NCI-H526 (cell line): Measurements from ENCODE around the gene ANTXR1.

ENCODE experiments used
- DNase-seq, 2 experiments: peaks; one replicate each; lab custom pipeline; 2025; lab: John Stamatoyannopoulos, UW

Gene ANTXR1

GRCh38 chr2:69007169-69007568 lies 5.8 kb upstream of the ANTXR1 start:
- DNase-seq: no peak

- DNase-seq: no peak
Observed at GRCh38 chr2:69007603-69008002, 5.4 kb upstream of the ANTXR1 start.

- no peak for DNase-seq
Observed at GRCh38 chr2:69010437-69011194, 2.4 kb upstream of the ANTXR1 start.

DNA sequence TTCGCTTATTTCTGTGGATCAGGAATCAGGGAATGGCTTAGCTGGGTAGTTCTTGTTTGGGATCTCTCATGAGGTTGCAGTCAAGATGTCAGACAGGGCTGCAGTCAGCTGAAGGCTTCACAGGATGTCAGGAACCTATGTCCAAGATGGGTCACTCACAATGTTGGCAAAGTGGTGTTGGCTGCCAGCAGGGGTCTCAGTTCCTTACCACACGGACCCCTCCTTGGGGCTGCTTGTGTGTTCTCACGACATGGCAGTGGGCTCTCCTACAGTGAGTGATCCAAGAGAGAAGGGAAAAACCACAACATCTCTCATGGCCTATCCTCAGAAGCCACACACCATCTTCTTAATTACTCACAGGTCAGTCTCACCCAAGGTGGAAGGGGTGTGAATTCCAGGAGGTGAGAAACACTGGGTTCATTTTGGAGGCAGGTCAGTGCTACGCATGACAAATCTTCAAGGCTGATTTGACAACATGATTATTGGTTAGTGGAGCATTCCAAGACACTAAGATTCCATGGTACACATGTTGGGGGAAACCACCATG lies 1.3 kb upstream of the ANTXR1 start:
- no peak for DNase-seq

GRCh38 chr2:69012310-69013141 lies 453 bp upstream of the ANTXR1 start:
- DNase-seq: peak in 1 of 2 experiments; percentile 87

GRCh38 chr2:69013840-69014821 lies 1.2 kb downstream of the ANTXR1 start:
- peak; percentile 15 to 24 for DNase-seq

DNA sequence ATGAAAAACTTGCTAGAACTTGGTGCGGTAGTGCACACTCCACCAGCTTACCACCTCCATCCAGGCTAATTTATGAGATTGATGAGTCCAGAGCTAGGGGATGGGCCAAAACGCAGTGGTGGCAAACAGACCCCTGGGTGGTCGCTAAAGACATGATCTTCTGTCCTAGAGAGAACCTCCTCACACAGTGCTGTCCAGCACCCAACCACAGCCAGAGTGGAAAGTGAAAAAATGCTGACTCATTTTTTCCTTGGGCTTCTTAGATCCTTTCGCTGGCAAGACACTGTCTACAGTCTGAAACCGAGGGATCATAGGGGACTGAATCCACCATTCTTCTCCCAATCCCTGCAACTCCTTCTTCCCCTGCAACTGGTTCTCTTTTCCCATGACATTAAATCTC lies 4.1 kb downstream of the ANTXR1 start:
- no peak for DNase-seq

DNA sequence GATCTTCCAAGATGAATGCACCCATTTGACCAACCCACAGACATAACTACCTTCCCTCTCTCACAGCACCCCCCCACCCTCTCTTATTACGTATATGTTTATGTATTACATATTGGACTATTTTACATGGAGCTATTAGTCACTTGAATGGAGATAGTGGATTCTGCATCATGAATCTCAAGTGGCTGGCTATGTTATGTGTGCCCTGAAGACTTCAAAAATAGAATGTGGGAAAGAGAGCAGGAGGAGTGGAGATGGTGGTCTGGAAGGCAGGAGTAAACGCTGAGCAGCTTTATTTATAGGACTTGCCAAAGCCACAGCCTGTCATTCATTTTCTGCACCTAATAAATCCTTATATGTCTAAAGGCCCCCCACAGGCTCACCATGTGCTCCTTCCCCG lies 4.9 kb downstream of the ANTXR1 start:
- DNase-seq: no peak

GRCh38 chr2:69018678-69019095 lies 5.7 kb downstream of the ANTXR1 start:
- DNase-seq: no peak

DNA sequence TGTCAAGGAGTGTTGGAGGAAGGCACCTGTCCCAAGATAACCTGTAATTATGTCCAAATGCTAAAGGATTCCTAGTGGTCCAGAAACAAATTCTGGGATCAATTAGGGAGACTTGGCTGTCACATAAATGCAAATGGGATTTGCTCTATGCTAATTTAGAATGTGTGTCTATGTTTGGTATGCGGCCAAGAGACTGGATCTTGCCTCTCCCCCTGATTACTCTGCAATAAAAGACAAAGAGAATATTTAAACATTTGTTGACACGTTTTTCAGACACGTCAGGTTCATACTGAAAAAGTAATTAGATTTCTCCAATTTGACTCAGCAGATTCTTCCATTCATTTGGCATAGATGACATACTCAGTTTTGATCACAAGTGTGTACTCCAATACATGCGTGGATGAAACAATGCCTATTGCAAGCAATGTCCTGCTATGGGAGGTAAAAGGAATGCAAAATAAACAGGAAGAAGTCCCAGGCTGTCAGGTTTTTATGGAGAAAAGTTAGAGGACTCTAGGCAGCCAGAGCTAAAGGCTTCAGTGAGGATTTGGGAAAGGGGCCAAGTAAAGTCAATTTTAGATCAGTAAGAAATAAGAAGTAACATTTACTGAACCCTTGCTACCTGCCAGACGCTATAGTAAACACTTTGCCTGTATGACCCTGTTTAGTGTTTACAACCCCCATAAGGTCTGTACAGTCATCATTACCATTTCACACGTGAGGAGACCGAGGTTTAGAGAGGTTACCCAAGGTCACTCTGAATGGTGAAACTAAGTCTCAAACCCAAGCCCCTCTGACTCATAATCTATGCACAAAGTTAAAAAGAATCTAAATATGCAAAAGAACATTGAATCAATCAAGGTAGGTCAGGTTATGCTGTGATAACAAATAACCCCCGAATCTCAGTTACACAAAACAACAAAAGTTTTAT lies 7.8 kb downstream of the ANTXR1 start:
- peak; percentile 13 to 29 for DNase-seq

DNA sequence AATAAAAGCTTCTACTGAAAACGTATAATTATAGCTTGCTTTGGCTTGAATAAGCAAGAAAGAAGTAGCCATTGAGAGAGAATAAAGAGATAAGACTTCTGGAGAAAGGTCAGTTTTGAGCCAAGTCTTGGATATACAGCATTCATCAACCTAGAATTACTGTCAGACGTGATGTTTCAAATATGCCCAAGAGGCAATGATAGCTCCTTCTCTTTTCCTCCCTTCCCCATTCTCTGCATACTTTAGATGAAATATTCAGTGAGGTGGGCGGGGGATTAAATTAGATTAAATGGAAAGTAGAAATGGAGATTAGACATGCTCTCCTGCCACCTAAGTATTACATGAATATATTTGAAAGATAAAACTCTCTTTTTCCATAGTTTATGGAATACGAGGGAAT lies 8.7 kb downstream of the ANTXR1 start:
- DNase-seq: no peak

DNA sequence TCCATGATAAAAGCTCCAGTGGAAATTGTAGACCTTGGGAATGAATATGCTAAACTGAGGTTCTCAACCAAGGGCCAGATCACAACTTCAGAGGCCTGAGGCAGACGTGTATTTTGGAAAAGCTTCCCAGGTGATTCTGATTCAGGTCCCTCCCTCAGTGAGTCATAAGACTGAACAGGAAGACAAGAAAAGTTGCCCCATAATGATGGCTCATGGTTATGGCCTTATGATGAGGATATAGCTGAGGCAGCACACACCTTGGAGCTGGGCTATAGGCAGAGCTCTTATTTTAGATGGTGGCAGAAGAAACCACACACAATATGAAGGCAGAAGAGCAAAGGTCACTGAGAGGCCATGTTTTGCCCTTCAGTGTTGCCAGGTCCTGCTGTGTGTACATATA lies 9.6 kb downstream of the ANTXR1 start:
- no peak for DNase-seq

DNA sequence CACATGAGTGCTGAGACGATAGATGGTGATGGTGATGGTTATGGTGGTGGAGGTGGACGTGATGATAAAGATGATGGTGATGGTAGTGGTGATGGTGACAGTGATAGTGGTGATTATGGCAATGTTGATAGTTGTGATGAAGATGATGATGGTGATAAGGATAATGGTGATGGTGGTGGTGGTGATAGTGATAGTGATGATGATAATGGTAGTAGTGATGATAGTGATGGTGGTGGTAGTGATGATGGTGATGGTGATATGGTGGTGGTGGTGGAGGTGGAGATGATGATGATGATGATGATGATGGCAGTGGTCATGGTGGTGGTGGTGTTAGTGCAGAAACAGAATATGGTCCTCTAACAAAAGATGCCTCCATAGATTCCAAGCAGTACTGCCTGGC lies 10.3 kb downstream of the ANTXR1 start:
- DNase-seq: no peak

DNA sequence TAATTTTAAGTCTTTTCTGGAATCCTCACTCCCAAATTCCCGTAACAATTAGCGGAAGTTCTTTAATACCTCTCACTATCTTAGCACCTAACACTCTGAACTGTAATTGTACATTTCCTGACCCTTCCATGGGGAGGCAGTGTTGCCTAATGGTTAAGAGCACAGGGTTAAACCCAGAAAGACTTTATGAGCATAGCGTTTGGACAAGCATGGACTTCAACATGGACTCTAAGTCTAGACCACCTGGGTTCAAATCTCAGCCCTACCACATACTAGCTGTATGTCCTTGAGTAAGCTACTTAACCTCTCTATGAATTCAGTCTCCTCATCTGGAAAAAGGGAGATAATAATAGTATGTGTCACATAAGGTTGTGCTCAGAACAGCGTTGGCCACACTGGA lies 13.0 kb downstream of the ANTXR1 start:
- peak; percentile 59 to 61 for DNase-seq

DNA sequence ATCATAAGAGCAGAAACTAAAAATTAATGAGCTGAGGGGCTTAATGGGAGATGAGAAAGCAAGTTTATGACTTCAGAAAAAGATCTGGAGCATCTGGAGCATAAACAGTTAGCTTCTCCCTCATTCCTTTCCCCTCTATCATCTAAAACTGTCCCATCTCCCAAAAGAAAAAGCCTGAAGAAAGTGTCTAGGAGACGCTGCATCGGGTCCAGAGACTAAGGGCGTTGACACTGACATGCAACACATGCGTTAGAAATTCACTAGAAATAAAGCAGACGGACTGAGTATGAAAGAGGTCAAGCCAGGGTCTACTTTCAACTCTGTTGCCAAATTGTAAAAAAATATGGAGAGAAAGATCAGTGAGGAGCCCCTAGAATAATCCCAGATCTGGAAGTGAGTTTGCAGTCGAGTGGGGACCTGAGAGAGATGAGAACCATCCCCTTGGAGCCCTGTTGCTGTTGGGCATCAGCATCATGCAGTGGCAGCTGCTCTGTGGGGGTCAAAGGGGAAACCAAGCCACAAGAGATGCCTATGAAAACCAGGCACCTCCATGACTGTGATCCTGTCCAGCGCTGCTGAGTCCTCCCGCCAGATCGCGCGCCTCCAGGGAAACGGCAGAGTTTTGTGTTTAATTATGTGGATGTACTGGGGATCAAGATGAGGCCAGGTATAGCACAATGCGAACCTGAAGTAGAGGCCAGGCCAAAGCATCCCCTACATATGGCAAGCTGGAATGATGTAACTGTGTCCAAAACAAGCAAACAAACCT lies 13.9 kb downstream of the ANTXR1 start:
- no peak for DNase-seq

- no peak for DNase-seq
Observed at GRCh38 chr2:69030800-69031428, 17.9 kb downstream of the ANTXR1 start.

- DNase-seq: no peak
Observed at GRCh38 chr2:69031466-69031865, 18.5 kb downstream of the ANTXR1 start.

DNA sequence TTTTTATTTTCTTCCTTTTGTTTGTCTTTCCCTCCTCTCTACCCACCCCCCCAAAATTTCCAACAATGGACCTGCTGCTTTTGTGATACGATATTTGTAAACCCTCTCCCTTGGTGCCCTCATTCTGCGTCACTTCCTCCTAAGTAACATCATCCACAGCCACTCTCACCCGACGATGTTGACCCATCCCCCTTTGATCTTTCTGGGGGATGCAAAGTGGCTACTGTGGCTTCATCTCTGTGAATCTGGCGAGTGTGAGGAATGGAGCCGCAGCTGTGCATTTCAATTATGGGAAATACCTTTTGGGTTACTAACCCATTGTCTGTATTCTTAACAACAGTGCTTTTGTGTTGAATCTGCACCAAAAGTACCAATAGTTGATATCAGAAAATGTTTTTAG lies 19.4 kb downstream of the ANTXR1 start:
- no peak for DNase-seq

DNA sequence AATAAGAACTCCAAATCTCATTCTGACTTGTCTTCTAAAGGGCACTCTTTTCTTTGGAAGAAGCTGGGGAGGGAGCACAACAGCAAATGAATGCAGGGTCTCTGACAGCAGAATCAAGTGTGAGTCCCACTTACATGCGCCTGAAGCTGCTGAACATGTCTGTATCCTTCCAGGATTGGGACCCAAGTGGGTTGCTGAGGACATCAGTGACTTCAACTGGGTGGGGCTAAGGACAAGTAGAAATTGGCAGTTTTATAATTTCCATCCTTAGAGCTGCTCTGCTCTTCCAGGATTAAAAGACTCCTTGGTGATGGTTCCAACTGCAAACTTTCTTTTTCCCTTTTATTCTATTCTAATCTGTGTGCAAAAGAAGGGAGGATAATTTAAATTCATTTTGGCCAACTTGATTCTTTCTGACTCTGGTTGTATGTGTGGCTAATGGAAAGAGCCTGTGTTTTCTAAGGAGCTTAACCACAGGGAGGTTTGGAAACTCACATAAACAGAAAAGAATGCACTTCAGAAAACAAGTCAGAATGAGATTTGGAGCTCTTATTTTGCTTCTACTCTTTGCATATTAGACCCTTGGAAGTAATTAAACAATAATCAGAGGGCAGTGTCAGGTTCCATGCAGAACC lies 20.6 kb downstream of the ANTXR1 start:
- DNase-seq: no peak
